ENCODE results near the gene WWP2.

DNA sequence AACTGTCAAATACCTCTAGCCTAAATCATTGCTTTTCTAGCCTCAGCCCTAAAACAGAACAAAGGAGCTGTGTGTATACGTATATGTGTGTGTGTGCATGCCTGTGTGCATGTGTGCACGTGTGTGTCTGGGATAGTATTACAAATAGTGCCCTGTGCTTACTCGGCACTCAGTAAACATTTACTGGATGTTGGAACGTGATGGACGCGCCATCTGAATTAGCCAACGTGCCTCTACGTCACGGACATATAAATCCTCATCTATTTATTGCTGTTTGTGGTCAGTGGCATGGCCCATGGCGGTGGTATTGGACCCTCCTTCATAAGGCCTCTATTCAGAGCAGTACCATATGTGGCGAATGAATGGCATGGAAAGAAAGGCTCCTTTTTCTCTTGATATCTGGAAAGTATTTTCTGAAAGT, 37.5 kb downstream of the WWP2 start:
- TF ChIP-seq, protein P1, sequence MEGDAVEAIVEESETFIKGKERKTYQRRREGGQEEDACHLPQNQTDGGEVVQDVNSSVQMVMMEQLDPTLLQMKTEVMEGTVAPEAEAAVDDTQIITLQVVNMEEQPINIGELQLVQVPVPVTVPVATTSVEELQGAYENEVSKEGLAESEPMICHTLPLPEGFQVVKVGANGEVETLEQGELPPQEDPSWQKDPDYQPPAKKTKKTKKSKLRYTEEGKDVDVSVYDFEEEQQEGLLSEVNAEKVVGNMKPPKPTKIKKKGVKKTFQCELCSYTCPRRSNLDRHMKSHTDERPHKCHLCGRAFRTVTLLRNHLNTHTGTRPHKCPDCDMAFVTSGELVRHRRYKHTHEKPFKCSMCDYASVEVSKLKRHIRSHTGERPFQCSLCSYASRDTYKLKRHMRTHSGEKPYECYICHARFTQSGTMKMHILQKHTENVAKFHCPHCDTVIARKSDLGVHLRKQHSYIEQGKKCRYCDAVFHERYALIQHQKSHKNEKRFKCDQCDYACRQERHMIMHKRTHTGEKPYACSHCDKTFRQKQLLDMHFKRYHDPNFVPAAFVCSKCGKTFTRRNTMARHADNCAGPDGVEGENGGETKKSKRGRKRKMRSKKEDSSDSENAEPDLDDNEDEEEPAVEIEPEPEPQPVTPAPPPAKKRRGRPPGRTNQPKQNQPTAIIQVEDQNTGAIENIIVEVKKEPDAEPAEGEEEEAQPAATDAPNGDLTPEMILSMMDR (optimal IDR thresholded peaks at IDR 0.05 in 1 of 3, IDR thresholded peaks at IDR 0.05 in 1 of 3, conservative IDR thresholded peaks at IDR 0.05 in 1 of 3; ENCODE audit: extremely low read depth in 1 of 3, insufficient read depth in 2 of 3, low read length in 3 of 3): no peak
- TF ChIP-seq EZH2 (IDR thresholded peaks at IDR 0.05; ENCODE audit: low read length): no peak

Data from keratinocyte (primary cell).